ENCODE data around the gene PHLDB1. TPM values are rescaled to one million over a fixed set of nuclear protein-coding genes. Genes with fewer than 3 reads are reported as not detected.

PHLDB1 gene
- total RNA-seq, 3 donors from 2014 or later: 79.4 to 116 (median 115) TPM

DNA sequence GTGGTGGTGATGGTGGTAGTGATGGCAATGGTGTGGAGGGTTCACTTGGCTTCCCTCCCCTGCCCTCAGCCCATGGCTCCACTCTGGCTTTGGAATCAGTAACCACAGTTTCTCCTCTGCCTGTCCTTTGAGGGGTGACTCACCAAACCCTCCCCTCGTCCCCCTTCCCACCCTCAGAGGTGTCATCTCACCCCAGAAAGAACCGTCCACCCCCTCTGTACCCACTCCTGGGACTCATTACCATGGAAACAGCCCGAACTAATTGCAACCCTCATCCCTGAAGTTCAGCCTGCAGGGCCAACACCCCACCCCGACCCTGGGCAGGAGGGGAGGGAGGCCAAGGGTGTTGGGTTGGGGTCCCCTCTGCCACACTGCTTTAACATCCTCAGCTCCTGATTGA is 26.6 kb downstream of the PHLDB1 start:
- intact Hi-C loops (cut with DNase I, micrococcal nuclease): no loop called here
- H3K4me3 ChIP-seq: no peak overlapping the region
- H3K9me3 ChIP-seq: no peaks in the 10 kb centered on the region
- H3K4me1 ChIP-seq (ENCODE audit: low read depth): peaks cover 51% of the 10 kb centered on the region
- ATAC-seq (no peak), DNase-seq (no peak)
- no peaks in the 10 kb centered on the region for H3K36me3 ChIP-seq (ENCODE audit: low read depth)
- no peak for TF ChIP-seq CTCF (IDR thresholded peaks at IDR 0.05)

GRCh38 chr11:118634431-118635236 is 27.2 kb downstream of the PHLDB1 start:
- peaks cover 44% of the 10 kb centered on the region for H3K4me1 ChIP-seq (ENCODE audit: low read depth)
- intact Hi-C loops (cut with DNase I, micrococcal nuclease): no loop called here
- no peak for TF ChIP-seq CTCF (IDR thresholded peaks at IDR 0.05)

DNA sequence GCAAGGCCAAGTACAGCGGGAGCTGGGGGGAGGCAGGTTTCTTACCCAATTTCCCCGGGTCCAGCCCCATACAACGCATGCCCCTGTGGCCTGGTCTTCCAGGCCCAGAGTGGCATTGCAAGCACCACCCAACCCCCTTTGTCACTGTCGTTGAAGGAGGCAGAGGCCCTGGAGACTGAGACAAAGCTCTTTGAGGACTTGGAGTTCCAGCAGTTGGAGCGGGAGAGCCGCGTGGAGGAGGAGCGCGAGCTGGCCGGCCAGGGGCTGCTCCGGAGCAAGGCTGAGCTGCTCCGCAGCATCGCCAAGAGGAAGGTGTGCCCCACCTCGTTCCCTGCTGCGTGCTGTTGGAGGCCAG is 27.8 kb downstream of the PHLDB1 start:
- intact Hi-C loops (cut with DNase I, micrococcal nuclease): no loop called here
- DNase-seq: peak in 1 of 3 donors; percentile 47
- Histone ChIP-seq H3K9me3 (no peaks in the 10 kb centered on the region), H3K36me3 (ENCODE audit: low read depth) (no peaks in the 10 kb centered on the region), H3K4me1 (ENCODE audit: low read depth) (peaks cover 42% of the 10 kb centered on the region), H3K4me3 (no peak overlapping the region)
- peak; percentile 9 for ATAC-seq
- TF ChIP-seq CTCF (IDR thresholded peaks at IDR 0.05): no peak

More at GRCh38 chr11:118634431-118635236, 27.2 kb downstream of the PHLDB1 start:
- Histone ChIP-seq H3K9me3 (no peaks in the 10 kb centered on the region), H3K4me3 (no peak overlapping the region), H3K36me3 (ENCODE audit: low read depth) (no peaks in the 10 kb centered on the region)
- ATAC-seq (peak; percentile 77), DNase-seq (peak; percentile 85 to 90 (median 87))

DNA sequence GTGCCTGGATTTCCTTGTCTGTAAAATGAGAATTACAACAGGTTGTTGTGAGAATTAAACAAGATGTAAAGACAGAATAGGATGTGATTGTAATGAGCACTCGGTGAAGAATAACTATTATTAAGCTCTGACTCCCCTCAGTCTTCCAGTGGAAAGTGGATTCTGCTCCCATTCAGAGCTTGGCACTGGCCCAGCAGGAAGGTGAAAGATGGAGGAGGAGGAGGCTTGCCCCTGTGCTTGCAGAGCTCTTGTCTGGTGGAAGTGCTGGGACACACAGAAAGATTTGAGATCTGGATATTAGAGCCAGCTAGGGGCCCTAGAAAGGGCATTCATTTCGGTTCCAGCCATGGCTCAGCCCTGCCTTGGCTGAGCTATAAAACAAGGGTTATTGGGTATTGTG is 28.2 kb downstream of the PHLDB1 start:
- Histone ChIP-seq H3K4me3 (no peak overlapping the region), H3K36me3 (ENCODE audit: low read depth) (no peaks in the 10 kb centered on the region), H3K4me1 (ENCODE audit: low read depth) (peaks cover 39% of the 10 kb centered on the region), H3K9me3 (no peaks in the 10 kb centered on the region)
- intact Hi-C loops (cut with DNase I, micrococcal nuclease): no loop called here
- DNase-seq: no peak
- ATAC-seq: no peak
- no peak for TF ChIP-seq CTCF (IDR thresholded peaks at IDR 0.05)

- DNase-seq: peak in 1 of 3 donors; percentile 9
- no peak for ATAC-seq
- H3K4me1 ChIP-seq (ENCODE audit: low read depth): peaks cover 49% of the 10 kb centered on the region
- no peak overlapping the region for H3K4me3 ChIP-seq
- TF ChIP-seq CTCF (IDR thresholded peaks at IDR 0.05): no peak
- intact Hi-C loops (cut with DNase I, micrococcal nuclease): no loop called here
- H3K9me3 ChIP-seq: no peaks in the 10 kb centered on the region
- H3K36me3 ChIP-seq (ENCODE audit: low read depth): no peaks in the 10 kb centered on the region
Measured at GRCh38 chr11:118636569-118637290, 29.3 kb downstream of the PHLDB1 start.

All from mucosa of descending colon (tissue), 3 donors.